ENCODE measurements around the gene DMXL2.

GRCh38 chr15:51403946-51404695 lies 218.4 kb downstream of the DMXL2 start:
- TF ChIP-seq POLR2AphosphoS5 (IDR thresholded peaks at IDR 0.05; ENCODE audit: low read depth) (no peak), REST (IDR thresholded peaks at IDR 0.05; ENCODE audit: insufficient replicate concordance, low read depth) (no peak), SPI1 (IDR thresholded peaks at IDR 0.05; ENCODE audit: borderline replicate concordance, low read depth) (no peak), GABPA (IDR thresholded peaks at IDR 0.05; ENCODE audit: low read depth) (no peak)
- TF ChIP-seq, protein P1, sequence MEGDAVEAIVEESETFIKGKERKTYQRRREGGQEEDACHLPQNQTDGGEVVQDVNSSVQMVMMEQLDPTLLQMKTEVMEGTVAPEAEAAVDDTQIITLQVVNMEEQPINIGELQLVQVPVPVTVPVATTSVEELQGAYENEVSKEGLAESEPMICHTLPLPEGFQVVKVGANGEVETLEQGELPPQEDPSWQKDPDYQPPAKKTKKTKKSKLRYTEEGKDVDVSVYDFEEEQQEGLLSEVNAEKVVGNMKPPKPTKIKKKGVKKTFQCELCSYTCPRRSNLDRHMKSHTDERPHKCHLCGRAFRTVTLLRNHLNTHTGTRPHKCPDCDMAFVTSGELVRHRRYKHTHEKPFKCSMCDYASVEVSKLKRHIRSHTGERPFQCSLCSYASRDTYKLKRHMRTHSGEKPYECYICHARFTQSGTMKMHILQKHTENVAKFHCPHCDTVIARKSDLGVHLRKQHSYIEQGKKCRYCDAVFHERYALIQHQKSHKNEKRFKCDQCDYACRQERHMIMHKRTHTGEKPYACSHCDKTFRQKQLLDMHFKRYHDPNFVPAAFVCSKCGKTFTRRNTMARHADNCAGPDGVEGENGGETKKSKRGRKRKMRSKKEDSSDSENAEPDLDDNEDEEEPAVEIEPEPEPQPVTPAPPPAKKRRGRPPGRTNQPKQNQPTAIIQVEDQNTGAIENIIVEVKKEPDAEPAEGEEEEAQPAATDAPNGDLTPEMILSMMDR (IDR thresholded peaks at IDR 0.05; ENCODE audit: insufficient read depth, low read length): no peak
